A549 treated with DMSO at 1 μM for 4 hours (cell line): ENCODE results near the gene SETD5. TPM values are rescaled to one million over a fixed set of nuclear protein-coding genes. Genes with fewer than 3 reads are reported as not detected.

Experiments
- total RNA-seq: library from RNA; stranded (reverse); fragments of 200-300 nt; extraction: Qiagen RNA extraction; gene quantifications from 5 replicates; pipeline ENCODE4 v1.2.3, GENCODE V29; 2022; ENCODE audit warnings: low read depth

SETD5 gene, protein sequence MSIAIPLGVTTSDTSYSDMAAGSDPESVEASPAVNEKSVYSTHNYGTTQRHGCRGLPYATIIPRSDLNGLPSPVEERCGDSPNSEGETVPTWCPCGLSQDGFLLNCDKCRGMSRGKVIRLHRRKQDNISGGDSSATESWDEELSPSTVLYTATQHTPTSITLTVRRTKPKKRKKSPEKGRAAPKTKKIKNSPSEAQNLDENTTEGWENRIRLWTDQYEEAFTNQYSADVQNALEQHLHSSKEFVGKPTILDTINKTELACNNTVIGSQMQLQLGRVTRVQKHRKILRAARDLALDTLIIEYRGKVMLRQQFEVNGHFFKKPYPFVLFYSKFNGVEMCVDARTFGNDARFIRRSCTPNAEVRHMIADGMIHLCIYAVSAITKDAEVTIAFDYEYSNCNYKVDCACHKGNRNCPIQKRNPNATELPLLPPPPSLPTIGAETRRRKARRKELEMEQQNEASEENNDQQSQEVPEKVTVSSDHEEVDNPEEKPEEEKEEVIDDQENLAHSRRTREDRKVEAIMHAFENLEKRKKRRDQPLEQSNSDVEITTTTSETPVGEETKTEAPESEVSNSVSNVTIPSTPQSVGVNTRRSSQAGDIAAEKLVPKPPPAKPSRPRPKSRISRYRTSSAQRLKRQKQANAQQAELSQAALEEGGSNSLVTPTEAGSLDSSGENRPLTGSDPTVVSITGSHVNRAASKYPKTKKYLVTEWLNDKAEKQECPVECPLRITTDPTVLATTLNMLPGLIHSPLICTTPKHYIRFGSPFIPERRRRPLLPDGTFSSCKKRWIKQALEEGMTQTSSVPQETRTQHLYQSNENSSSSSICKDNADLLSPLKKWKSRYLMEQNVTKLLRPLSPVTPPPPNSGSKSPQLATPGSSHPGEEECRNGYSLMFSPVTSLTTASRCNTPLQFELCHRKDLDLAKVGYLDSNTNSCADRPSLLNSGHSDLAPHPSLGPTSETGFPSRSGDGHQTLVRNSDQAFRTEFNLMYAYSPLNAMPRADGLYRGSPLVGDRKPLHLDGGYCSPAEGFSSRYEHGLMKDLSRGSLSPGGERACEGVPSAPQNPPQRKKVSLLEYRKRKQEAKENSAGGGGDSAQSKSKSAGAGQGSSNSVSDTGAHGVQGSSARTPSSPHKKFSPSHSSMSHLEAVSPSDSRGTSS (N-terminal part only)
- total RNA-seq = 49.0 to 60.5 TPM (median 54.8 TPM) in 5 replicates

DNA sequence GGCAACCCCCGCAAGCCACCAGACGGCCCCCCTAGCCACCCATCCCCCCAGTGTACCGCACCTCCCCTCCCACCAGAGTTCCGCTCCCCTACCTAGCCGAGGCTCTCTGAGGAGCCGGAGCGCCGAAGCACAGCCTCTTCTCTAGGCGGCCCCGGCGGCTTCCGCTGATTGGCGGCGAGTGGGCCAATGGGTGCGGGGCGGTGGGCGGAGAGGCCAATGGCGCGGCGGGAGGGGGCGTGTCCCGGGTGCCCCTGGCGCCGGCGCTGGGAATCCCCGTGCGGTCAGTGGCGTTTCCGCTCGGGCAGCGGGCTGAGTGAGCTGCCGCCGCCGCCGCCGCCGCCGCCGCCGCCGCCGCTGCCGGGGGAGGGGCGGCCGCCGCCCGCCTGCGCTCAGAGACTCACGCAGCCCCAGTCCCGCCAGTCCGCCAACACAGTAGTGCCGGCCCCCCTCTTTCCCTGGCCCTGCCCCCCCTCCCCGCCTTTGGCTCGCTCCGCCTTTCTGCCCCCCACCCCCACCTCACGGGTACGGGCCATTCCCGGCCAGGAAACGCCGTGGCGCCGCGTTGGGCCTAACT is at the start of gene SETD5:
SETD5 (plus strand) TSS at position 284 of the 574 bp plus-strand sequence. CDS start 31,324 bp downstream, outside the sequence.

DNA sequence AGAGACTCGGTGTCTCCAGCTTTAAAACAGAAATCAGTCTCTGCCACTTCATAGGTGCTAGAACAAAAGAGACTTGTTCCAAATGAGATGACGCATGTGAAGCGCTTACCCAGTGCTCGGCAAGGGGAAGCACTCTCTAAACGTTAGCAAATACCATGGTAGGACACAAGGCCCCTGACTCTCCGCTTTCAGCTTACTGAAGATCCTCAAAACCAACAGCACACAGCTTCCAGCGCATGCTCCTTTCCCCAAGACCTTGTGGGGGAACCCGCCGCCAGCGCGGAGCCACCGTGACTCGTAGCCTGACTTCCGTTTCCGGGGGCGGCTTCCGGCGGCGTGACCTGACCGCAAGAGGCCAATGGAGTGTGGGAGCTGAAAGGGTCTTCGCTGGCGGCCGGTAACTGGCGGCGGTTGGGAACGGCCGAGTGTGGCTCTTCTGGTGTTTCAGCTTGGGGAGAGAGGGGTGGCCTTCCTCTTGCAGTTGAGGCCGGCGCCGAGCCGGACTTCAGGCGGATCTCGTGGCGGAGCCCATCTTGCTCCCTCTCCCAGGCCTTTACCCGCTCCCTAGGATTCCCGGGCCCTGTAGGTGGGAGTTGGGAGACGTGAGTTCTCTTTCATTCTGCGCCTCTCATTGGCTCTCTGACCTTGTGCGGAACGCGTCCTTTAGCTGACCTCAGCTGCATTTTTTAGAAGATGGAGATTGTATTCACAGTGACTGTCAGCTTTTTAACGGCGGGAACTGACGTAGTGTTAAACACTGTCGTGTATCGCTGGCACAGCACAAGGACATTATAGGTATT is 34.5 kb upstream of the SETD5 start, which contains the start of gene THUMPD3:
THUMPD3 (plus strand) TSS at position 324 of the 800 bp plus-strand sequence. CDS start 2,015 bp downstream, outside the sequence.

Other genes with a start within 250 kb of the SETD5 start
- gene SRGAP3, start 148.0 kb upstream of the SETD5 start, total RNA-seq = 0.28 to 0.71 TPM (median 0.31 TPM) in 5 replicates
- gene THUMPD3, start 34.6 kb upstream of the SETD5 start, total RNA-seq = 55.0 to 62.0 TPM (median 59.1 TPM) in 5 replicates
- 0.06 to 0.15 TPM (median 0.08 TPM) in 5 replicates for gene LHFPL4, start 156.2 kb downstream of the SETD5 start, total RNA-seq